ENCODE results near the gene TFIP11.

GRCh38 chr22:26534171-26534855, 22.0 kb upstream of the TFIP11 start:
- no peak for TF ChIP-seq POLR2A (IDR thresholded peaks at IDR 0.05; ENCODE audit: low read depth, low read length)
- no peak for TF ChIP-seq POLR2AphosphoS5 (IDR thresholded peaks at IDR 0.05; ENCODE audit: low read depth, low read length)
